HG02943 (cell line): ENCODE results near the gene BOD1.
"Not testable (repeated sequence)": the region's sequence is repeated elsewhere in the genome, so short reads cannot be mapped to it uniquely, and the experiment has no call there.

Experiments
- ATAC-seq: cut with Tn5 transposase; IDR thresholded peaks from one replicate; pipeline ENCODE4 v1.9.1; 2021; ENCODE audit warnings: mild to moderate bottlenecking, low read depth, moderate library complexity; ENCODE audit not compliant: unreplicated experiment

The BOD1 gene

GRCh38 chr5:173620784-173621183 lies 4.3 kb upstream of the BOD1 start:
- no peak for ATAC-seq

- ATAC-seq = no peak
These were observed 2.6 kb upstream of the BOD1 start for GRCh38 chr5:173618927-173619519.

- peak; percentile 53 for ATAC-seq
These were observed 420 bp downstream of the BOD1 start for GRCh38 chr5:173615884-173616576.

- no peak for ATAC-seq
These were observed 1.9 kb downstream of the BOD1 start for GRCh38 chr5:173614591-173614990.

- no peak for ATAC-seq
These were observed 2.9 kb downstream of the BOD1 start for GRCh38 chr5:173613433-173614159.

- ATAC-seq = no peak
These were observed 3.5 kb downstream of the BOD1 start for GRCh38 chr5:173612948-173613347.

GRCh38 chr5:173611706-173612105 lies 4.7 kb downstream of the BOD1 start:
- ATAC-seq = no peak

- ATAC-seq = no peak
These were observed 12.3 kb downstream of the BOD1 start for GRCh38 chr5:173604141-173604540.

GRCh38 chr5:173602423-173602822 lies 14.0 kb downstream of the BOD1 start:
- no peak for ATAC-seq

GRCh38 chr5:173598686-173599085 lies 17.8 kb downstream of the BOD1 start:
- no peak for ATAC-seq

DNA sequence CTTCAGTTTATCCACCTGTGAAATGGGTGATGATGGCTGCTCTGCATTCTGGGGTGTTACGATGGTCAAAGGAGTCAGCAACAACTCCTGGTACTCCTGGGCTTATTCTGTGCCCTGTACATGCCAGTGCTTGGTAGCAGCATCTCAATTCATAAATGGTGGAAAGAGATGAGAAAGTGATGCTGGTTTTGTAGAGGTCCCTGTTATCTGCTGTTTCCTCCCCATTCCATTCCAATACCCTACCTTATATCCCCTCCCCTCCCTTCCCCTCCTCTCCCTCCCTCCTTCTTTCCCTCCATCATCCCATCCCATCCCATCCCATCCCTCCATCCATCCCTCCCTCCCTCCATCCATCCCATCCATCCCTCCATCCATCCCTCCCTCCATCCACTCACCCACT lies 19.1 kb downstream of the BOD1 start:
- no peak for ATAC-seq

DNA sequence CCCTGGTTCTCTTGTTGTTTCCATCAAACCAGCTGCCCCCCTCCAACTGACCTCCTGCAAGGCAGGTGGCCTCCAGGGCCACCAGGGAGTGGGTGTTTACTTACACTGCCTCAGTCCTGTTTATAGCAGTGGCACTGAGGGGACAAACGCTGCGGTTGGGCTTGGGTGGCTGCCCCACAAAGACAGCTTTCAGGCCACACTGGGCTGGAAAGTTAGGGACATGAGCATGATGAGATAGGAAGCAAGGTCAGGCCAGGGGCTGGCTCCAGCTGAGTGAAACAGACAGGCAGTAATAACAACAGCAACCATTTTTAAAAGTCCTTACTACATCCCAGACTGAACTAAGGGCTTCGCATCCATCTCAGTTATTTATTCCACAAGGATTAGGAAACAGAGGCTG lies 20.6 kb downstream of the BOD1 start:
- no peak for ATAC-seq

- no peak for ATAC-seq
These were observed 22.4 kb downstream of the BOD1 start for GRCh38 chr5:173594061-173594460.

DNA sequence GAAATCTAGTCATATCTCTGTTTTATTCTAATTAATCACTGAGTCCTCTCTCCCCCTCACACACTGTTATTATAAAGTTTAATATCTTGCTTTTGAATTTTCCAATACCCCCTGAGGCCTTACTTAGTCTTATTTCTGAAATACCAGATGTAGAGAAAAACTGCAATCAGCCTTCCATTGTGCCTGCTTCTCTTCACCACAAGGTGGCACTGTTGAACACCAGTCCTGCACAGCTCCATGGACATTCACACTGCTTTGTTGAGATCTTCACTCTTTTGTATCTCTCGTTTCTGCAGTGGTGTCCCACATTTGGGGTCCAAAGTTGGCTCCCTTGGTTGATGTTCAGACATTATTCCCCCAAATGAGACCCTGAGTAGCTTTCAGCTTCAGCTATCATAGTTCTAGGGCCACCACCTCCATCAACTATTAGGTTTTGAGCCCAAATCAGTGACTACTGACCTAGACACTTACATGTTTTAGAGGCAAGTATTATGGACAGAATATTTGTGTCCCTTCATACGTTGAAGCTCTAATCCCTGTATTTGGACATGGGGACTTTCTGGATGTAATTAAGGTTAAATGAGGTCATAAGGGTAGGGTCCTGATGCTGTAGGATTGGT lies 24.3 kb downstream of the BOD1 start:
- ATAC-seq = no peak

GRCh38 chr5:173591056-173591514 lies 25.4 kb downstream of the BOD1 start:
- no peak for ATAC-seq

DNA sequence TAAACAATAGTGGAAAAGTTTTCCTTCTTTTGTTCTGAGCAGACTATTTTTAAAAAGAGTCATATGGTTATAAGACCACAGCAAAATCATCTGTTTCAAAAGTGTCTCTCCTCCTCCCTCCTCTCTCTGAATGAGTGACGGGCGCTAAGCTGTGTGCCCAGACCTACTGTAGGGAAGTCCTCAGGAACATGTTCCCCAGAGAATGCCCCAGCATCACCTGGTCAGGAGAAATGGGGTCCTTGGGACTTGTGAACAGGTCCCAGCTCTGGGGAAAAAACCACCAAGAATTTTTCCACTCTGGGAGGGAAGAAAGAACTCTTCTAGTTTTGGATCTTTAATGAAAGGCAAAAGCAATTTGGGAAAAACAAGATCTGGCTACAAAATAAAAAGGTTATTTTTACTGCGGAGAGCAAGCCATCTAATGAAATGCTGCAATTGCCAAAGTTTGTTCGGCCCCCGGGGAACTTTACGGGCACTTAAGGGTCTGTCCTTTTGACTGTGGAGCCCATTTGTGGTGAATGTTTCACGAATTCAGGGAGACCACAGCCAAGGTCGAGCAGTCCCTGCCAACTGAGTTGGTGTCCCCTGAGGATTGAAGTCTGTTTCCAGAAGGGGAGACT lies 25.9 kb downstream of the BOD1 start:
- no peak for ATAC-seq

- not testable (repeated sequence) for ATAC-seq
These were observed 30.3 kb downstream of the BOD1 start for GRCh38 chr5:173586133-173586532.

GRCh38 chr5:173583346-173583745 lies 33.1 kb downstream of the BOD1 start:
- ATAC-seq = no peak

DNA sequence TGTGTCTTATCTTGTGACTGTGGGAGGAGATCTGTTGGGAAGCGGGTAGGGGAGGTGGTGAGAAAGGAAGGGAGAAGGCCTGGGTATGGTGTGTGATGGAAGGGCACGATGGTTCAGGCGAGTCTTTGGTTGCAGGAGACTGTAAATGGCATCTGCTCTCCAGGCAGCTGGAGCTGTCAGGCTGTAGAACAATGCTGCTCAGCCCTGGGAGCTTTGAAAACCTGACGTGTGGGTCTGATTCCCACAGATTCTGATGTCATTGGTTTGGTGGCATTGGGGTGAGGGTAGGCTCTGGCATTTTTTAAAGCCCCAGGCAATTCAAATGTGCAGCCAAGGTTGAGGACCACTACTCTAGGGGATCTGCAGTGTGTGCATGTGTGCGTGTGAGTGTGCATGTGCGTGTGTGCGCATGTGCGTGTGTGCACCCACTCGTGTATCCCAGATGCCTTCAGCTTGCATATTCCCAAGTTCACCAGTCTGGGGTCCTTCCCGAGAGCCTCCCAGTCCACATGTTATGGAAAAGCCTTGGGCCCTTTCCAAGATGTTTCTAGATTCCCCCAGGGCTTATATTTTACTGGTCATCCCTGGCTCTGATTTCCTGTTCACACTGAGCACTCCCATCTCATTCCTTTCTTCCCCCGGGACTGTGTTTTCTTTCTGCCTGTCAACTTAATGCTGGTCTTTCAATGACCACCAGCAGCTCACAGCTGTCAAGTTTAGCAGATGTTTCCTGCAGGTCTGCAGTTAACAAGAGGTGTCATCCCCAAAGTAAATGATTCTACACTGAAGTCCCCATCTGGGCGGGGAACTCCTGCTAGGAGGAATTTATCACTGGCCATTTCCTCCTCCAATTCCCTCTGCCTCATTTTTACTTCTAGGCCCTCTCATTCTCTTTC lies 34.0 kb downstream of the BOD1 start:
- ATAC-seq = no peak
